Endothelial cell of hepatic sinusoid (primary cell): Measurements from ENCODE around the gene OR8B8.
"Not testable (repeated sequence)": the region's sequence is repeated elsewhere in the genome, so short reads cannot be mapped to it uniquely, and the experiment has no call there.

Experiments
- in situ Hi-C: cut with HindIII; loops from 2 replicates; pipeline ENCODE4 v1.10.0; 2017; ENCODE audit warnings: low sequenced_read_pairs

Gene OR8B8, protein sequence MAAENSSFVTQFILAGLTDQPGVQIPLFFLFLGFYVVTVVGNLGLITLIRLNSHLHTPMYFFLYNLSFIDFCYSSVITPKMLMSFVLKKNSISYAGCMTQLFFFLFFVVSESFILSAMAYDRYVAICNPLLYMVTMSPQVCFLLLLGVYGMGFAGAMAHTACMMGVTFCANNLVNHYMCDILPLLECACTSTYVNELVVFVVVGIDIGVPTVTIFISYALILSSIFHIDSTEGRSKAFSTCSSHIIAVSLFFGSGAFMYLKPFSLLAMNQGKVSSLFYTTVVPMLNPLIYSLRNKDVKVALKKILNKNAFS

DNA sequence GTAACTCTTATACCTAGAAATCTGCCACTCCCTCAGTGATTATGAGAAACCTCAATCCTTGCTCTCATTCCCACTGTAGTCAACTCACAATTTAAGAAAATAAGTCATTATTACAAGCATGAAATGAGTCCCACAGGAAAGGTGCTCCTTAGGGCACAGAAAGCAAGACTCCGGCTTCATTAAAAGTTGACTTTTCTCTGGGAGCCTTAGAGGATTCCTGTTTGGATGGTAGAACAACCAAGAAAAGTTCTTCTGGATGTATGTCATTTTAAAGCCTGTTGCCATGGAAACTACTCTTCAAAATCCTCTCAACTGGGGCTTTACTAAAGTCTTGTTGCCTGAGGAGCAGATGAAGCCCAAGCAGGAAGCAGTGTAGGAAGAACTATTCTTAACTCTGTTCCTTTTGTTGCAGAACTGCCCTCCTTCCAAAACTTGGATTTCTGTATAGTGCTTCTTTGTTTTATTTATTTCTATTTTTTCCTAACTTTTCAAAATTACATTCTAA lies at the start of gene OR8B8:
TSS of gene OR8B8 (minus strand) at position 51 of the 505 bp plus-strand sequence. CDS start 4,611 bp downstream, outside the sequence.
- in situ Hi-C loops = no loop called here

DNA sequence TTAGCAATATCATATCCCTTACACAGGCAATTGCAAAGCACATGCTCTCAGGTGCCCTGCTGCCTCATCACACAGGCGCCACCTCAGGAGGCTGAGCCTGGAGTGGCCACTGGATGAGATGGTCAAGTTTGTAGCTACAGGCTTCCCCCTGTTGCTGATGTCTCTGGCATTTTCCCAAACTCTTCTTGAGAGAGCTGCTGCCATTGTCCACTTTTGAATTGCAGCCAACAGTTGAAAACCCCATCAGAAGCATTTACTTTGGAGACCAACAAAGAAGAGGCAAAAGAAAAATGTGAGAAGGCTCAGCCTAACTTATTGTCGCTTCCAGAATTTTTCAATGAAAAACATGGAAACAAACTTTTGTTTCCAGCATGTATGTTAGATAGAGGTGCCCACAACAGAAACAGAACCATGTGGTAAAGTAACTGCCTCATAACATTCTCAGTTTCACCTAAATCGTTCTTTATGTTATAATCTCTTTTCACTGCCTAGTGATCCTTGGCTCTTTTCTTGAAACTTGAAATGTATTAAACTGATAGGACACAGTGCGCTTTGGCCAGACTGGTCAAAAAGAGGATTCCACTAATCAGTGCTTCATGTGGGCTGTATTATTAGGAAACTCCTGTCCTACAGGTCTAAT lies 47.6 kb upstream of the OR8B8 start:
- in situ Hi-C loops = no loop called here

DNA sequence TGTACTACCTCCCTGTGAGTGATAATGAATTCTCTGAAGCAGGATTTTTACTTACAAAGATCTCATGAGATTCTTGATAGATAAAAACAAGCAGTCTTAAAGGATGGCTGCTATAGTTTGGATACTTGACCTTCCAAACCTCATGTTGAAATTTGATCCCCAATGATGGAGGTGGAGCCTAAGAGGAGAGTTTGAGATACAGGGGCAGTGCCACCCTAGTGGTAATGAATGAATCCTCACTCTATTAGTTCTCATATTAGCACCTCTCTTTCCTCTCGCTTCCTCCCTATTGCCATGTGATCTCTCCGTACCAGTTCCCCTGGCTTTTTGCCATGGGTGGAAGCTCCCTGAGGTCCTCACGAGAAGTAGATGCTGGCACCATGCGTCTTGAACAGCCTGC lies 37.9 kb upstream of the OR8B8 start:
- in situ Hi-C loops = no loop called here

DNA sequence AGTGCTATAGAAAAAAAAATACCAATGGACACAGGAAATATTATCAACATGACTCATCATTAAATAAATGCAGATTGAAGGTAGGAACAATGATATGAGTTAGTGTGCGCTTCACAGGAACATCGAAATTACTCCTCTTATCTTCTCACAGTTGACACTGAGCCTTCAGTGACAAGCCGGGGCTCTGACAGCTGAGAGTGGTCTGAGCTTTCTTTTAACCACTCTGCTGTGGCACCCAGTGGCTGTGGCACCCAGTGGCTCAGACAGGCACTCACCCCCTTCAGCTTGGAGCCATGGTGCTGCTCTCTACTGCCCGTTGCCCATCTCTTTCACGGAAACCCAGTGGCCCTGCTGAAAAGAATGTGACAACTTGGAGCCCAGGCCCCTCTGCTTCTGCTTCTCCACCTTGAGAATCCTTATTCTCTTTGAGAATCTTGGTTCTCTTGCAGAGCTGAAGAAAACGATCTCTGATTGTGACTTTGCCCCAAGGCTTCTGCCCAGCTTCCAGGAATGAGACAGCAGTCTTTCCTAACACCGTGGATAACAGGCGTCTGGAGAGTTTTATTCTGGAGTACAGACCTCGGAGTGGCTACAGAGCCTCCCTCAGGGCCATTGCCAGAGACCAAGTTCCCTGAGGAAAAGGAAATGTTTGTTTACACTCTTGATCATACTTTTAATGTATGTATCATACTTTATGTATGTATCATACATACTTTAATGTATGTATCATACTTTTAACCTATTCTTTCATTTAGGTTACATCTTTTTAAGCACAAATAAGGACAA lies 37.1 kb upstream of the OR8B8 start:
- in situ Hi-C loops = no loop called here

DNA sequence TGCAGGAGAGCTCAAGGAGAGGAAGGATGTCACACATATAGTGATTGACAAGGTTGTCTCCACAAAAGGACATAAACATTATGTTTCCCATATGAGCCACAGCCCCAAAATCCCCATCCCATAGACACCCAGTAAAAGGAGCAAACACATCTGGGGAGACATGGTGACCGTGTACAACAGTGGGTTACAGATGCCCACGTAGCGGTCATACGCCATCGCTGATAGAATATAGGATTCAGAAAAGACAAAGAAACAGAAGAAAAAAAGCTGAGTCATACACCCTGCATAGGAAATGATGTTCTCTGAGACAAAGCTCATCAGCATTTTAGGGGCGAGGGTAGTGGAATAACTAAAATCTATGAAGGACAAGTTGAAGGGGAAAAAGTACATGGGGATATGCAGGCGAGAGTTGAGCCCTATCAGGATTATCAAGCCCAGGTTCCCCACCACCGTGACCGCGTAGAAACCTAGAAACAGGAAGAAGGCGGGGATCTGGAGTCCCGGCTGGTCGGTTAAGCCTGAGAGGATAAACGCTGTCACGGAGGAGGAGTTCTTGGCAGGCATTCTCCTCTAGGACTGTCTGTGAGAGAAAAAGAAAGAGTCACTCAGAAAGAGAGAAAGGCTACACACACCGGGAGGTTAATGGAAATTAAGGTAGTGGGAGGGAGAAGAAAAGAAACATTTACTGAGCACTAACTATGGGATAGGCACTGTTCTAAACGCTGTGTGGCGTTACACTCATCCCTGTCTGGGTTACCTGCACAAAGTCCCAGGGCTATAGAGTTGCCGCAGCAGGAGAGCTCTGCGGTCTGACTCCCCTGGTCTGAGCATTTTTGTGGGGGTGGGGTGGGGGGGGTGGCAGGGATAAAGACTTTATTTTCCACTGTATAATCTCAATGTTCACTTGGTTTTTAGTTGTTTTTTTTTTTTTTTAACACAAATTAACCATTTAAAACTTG lies 36.1 kb upstream of the OR8B8 start:
- in situ Hi-C loops = no loop called here

DNA sequence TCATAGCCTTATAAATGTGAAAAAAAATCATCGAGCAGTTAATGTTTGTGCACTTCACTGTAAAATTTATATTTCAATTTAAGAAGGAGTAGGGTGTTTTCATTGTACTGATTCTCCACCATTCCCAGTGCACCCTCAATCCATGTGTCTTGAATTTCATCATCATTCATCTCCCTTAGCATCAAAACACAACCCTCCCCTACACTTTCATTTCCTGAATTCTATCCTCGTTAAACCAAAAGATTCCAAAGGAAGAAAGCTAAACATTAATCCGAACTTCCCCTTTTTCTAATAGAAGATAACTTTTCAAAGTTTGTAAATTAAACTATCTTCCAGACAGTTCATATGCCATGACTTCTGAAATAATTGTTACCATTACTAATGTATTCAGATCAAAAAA lies 34.1 kb upstream of the OR8B8 start:
- in situ Hi-C loops = no loop called here

DNA sequence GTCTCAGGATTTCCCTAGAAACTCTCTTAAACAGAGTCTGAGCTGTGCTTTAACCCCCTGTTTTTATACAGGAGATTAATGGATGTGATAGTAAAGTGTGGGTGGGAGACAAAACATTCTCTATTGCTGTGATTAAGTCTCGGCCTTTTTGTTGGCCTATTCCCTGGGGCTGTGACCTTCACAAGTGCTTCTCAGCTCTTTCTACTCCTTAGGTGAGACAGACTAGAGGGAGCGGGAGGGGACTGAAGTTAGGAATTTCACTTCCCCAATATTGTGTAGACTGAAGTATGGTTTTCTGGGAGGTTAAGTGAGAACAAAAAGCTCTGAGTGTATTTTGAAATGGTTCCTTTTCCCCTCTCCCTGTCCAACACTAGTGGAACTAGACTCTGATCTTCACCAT lies 29.8 kb upstream of the OR8B8 start:
- in situ Hi-C loops = no loop called here

DNA sequence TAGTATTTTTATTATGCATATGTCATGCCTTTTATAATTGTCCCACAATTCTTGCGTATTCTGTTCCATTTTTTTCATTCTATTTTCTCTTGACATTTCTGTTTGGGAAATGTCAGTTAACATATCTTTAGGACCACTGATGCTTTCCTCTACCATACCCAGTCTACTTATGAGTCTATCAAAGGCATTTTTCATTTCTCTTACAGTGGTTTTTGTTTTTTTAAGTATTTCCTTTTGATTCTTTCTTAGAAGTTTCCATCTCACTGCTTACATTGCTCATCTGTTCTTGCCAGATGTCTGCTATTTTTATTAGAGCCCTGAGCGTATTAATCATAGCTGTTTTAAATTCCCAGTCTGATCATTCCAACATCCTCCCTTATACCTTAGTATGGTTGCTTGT lies 29.3 kb upstream of the OR8B8 start:
- in situ Hi-C loops = no loop called here

DNA sequence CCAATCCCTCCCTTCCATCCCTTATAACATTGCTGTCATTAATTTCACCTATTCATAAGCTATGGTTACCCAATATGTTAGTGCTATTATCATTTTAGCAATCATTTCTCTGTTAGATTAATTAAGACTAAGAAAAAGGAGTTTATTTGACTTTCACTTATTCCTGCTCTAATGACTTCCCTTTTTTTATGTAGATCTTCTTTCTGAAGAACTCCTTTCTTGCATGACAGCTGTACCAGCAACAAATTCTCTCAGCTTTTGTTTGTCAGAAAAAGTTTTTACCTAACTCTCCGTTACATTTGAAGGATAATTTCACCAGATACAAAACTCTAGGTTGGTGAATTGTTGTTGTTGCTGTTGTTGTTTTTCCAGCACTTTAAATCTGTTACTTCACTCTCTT lies 28.6 kb upstream of the OR8B8 start:
- in situ Hi-C loops = no loop called here

DNA sequence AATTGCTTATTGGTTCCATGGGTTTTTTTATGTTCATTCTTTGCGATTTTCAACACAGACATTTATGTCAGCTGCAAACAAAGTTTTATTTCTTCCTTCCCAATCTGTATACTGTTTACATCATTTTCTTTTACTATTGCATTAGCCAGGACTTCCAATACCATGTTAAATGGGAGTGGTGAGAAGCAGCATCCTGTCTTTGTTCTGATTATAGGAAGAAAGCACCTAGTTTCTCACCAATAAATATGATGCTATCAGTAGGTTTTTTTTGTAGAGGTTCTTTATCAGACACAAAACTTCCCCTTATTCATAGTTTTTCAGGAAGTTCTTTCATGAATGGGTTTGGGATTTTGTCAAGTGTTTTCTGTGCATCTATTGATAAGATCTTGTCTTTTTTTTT lies 28.0 kb upstream of the OR8B8 start:
- in situ Hi-C loops = no loop called here

DNA sequence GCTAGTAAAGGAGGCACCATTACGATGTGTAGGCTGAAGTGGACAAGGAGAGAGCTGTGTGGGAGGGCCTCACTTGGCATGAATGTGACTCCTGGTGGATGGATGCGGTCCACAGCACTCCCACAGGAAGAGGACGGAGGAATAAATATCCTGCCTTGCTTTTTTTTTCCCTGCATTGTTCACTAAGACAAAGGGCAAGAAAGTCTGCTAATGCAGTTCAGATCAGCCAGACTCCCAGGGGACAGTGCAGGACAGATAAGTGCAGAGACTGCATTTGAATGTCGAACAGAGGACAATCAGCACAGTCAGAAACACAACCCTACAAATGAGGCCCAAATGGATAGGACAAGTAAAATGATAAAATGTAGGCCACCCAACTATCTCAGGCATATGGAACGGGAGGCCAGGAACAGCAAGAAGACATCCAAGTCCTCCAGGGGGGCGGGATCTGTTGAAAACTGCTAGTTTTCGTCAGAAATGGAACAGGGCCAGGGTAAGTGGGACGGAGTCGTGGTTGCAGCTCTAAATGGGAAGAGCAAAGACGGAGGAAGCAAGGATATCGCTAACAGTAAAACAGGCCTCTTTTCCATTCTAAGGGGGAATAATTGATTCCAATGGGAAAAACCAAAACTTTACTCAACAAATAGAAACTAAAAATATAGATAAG lies 25.2 kb upstream of the OR8B8 start:
- in situ Hi-C loops = no loop called here

DNA sequence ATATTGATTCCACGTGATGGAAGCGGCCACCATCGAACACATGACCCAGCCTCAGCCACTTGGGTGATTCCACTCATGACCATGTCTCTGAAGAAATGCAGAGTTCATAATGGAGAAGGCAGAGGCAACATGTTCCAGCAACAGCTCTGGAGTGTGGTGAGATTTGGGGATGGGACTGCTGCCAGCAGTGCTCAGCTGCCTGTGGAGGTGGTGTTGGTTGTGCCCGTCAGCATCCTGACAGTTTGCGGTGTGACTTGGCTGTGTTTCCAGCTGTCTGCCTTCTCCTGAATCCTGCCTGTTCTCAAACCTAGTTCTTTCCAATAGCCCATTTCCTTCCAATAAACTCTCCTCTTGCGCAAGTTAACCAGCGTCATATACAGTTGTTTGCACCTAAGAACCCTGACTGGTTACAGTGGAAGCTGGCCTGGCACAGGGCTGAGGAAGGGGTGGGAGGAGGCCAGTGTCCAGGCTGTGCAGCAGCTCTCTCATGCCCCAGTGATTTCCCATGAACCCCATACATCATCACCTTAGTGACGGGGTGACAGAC lies 22.0 kb upstream of the OR8B8 start:
- in situ Hi-C loops = no loop called here

DNA sequence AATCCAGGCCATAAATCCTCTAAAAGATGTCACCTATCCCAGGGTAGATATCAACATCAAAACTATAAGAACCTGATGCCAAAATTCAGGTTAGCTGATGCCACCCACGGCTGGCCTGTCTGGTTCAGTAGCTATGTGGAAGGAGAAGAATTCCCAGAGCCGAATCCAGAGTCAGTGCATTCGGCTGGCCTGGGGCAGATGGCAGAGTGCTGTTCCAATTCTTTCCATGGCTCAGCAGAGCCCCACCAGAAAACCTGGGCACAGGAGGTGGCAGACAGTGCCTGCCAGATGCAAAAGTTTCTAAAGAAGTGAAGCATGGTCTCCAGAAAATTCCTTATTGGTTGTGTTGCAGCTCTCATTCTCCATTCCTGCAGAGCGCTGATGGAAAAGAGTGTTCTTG lies 19.9 kb upstream of the OR8B8 start:
- in situ Hi-C loops = no loop called here

DNA sequence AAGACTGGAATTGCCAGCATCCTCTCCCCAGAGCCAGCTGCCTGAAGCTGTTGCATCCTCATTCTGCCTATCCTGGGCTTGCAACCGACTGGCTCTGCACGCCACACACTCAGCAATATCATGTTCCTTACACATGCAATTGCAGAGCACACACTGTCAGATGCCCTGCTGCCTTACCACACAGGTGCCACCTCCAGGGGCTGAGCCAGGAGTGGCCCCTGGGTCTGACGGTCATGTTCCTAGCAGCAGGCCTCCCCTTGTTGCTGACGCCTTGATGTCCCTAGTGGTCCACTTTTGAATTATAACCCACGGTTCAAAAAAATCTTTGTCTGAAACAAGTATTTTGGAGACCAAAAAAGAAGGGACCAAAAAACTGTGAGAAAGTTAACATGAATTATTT lies 18.5 kb upstream of the OR8B8 start:
- in situ Hi-C loops = no loop called here

DNA sequence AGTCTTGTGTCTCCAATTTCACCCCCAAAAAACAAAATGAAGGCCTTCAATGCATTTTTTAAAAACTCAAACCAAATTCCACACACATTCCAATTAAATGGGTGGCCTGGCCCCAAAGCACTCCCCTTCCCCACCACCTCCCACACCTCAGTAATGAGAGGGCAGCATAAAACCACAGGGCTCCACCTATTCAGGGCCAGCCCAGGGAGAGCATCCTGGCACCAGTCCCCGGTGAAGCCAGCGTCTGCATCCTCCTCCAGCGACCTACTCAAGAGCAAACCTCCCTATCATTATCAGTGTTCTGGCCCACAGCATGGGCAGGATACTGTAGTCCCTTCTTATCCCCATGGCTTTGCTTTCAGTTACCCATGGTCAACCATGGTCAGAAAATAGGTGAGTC lies 17.8 kb upstream of the OR8B8 start:
- in situ Hi-C loops = no loop called here

DNA sequence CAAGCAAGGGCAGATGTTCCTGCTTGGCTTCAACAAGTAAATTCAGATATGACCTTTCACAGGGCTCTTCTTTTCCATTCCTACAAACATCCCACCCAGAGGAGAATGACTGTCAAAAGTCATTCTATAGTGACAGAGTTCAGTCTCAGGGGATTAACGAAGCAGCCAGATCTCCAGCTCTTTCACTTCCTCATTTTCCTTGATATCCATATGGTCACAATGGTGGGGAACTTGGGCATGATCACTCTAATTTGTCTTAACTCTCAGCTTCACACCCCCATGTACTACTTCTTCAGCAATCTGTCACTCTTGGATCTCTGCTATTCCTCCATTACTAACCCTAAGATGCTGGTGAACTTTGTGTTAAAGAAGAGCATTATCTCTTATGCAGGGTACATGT lies 15.0 kb upstream of the OR8B8 start:
- in situ Hi-C loops = no loop called here

DNA sequence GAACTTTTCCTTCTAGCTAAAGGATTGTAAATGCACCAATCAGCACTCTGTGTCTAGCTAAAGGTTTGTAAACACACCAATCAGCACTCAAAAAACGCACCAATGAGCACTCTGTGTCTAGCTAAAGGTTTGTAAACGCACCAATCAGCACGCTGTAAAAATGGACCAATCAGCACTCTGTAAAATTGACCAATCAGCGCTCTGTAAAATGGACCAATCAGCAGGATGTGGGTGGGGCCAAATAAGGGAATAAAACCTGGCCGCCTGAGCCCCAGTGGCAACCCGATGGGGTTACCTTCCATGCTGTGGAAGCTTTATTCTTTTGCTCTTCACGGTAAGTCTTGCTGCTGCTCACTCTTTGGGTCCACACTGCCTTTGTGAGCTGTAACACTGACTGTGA lies 13.9 kb upstream of the OR8B8 start:
- in situ Hi-C loops = not testable (repeated sequence)

DNA sequence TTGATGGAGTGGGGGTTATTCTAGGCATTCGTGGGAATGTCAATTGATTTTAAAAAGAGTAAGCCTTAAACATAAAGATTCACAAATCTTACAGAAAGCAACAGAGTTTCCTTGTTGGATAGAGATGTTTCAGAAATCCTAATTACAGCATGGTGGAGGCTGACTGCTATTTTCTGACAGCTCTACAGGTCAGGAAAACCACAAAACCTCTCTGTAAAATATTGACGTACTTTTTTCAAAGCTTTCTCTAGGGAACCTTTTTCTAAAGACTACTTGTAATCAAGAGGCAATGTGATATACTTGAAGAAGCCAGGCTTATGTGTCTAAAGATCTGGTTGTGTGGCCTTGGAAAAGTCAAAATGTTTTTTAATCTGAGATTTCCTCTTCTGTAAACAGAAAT lies 9.1 kb upstream of the OR8B8 start:
- in situ Hi-C loops = no loop called here

DNA sequence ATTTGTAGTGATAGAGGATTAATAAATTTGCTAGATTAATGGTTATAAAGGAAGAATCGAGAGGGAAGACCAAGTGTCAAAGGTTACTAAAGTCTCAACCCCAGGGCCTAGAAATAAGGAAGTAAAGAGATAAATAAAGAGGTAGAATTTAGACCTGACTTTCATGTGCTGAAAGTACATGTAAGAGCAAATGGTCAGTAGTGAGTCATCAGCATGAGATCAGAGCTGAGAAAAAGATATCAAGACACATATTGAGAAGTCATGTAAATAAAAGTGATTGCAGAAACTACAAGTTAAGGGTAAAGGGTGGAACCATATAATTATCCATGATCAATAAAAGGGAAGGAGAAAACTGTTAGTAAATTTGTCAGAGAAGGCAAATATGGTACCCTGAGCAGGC lies 1.4 kb upstream of the OR8B8 start:
- in situ Hi-C loops = no loop called here

DNA sequence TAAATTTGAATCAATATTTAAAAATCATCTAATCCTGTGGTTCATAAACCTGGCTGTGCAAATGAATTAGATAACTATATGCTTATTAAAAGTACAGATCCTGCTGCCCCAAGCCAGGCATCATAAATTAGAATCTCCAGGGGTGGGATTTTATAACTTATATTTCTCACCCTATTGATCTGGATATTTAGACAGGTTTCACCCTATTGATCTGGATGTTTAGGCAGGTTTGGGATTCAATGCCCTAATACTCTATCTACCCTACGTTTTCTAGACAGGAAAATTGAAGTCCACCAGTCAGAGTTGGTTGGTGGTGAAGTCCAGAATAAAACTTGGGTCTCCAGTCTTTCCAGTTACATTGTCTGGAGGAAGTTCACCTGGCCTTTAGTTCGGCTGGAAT lies 2.6 kb downstream of the OR8B8 start:
- in situ Hi-C loops = no loop called here
